ENCODE results near the gene ELMO1.

Gene ELMO1

DNA sequence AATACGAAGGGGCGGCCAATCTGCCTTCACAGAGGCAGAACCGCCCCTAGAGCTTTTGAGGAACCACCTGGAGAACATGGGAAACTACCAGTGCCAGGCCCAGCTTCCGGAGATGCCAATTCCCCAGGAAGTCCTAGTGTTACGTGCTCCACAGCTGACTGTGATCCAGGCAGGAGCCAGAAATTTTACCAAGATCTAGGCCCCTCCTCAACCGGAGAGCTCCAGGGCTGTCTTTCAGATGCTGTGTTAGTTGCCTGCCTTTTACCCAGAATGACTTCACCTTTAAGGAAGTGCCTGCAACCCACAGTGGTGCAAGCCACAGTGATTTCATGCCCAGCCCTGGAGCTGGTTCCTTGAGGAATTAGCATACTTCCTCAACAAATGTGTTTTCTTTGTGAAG is 62.9 kb downstream of the ELMO1 start:
- H3K36me3 ChIP-seq (ENCODE audit: control insufficient read depth, insufficient read depth, low read length), result no peaks in the 10 kb centered on the region
- no peak overlapping the region for H3K27ac ChIP-seq (ENCODE audit: low read depth, low read length)
- H3K9ac ChIP-seq (ENCODE audit: low read depth, low read length), result no peak overlapping the region
- H3K4me3 ChIP-seq (ENCODE audit: low read depth, low read length), result no peak overlapping the region
- no peaks in the 10 kb centered on the region for H3K27me3 ChIP-seq (ENCODE audit: control insufficient read depth, insufficient read depth, low read length)
- peaks cover 40% of the 10 kb centered on the region for H3K4me1 ChIP-seq (ENCODE audit: control insufficient read depth, insufficient read depth, low read length)
- no peaks in the 10 kb centered on the region for H3K9me3 ChIP-seq (ENCODE audit: control insufficient read depth, insufficient read depth, low read length)

DNA sequence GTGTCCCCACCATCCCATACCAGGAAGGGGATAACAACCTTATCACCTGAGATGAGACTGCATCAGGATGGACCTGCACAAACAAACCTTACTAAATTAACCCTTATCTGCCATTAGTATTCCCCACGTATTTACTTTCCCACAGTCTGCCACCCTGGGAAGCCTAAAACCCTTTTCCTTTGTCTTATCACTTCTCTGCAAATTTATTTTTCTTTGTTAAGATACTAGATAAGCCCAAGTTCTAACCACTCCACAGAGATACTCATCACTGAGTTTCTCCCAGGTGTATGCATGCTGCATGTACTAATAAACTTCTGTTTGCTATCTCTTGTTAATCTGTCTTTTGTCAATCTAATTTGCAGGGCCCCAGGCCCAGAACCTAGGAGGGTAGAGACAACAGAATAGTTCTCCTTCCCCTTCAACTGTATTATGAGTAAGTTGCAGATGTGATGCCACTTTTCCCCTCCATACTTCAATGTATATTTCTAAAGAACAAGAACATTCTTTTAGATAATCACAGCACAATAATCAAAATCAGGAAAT is 66.0 kb downstream of the ELMO1 start:
- no peaks in the 10 kb centered on the region for H3K27me3 ChIP-seq (ENCODE audit: control insufficient read depth, insufficient read depth, low read length)
- H3K36me3 ChIP-seq (ENCODE audit: control insufficient read depth, insufficient read depth, low read length), result no peaks in the 10 kb centered on the region
- peaks cover 22% of the 10 kb centered on the region for H3K4me1 ChIP-seq (ENCODE audit: control insufficient read depth, insufficient read depth, low read length)
- H3K9me3 ChIP-seq (ENCODE audit: control insufficient read depth, insufficient read depth, low read length), result no peaks in the 10 kb centered on the region
- H3K27ac ChIP-seq (ENCODE audit: low read depth, low read length), result peak overlapping the region; percentile 14
- no peak overlapping the region for H3K4me3 ChIP-seq (ENCODE audit: low read depth, low read length)
- no peak overlapping the region for H3K9ac ChIP-seq (ENCODE audit: low read depth, low read length)

DNA sequence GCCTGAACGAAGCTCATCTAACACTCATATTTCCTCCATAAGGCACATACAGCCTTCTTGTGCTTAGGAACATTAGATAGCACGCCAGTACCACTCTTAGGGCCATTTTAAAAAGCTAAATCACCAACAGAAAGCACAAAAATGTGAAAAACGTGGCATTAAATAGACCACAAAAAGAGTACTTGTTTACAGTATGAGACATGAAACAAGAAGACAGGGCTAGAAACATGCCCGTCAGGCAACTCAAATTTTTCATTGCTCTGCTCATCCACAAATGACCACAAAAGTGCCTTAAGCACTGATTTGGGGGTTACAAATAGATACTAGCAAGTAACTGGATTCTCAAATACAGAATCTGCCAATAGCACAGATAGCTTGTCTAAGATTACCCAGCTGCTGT is 67.8 kb downstream of the ELMO1 start:
- Histone ChIP-seq H3K4me3 (ENCODE audit: low read depth, low read length) (no peak overlapping the region), H3K4me1 (ENCODE audit: control insufficient read depth, insufficient read depth, low read length) (peaks cover 22% of the 10 kb centered on the region), H3K9me3 (ENCODE audit: control insufficient read depth, insufficient read depth, low read length) (peaks cover 8% of the 10 kb centered on the region; the same call in 1 of the 2 replicates), H3K36me3 (ENCODE audit: control insufficient read depth, insufficient read depth, low read length) (no peaks in the 10 kb centered on the region), H3K27ac (ENCODE audit: low read depth, low read length) (peak overlapping the region; percentile 2), H3K9ac (ENCODE audit: low read depth, low read length) (no peak overlapping the region), H3K27me3 (ENCODE audit: control insufficient read depth, insufficient read depth, low read length) (no peaks in the 10 kb centered on the region)

DNA sequence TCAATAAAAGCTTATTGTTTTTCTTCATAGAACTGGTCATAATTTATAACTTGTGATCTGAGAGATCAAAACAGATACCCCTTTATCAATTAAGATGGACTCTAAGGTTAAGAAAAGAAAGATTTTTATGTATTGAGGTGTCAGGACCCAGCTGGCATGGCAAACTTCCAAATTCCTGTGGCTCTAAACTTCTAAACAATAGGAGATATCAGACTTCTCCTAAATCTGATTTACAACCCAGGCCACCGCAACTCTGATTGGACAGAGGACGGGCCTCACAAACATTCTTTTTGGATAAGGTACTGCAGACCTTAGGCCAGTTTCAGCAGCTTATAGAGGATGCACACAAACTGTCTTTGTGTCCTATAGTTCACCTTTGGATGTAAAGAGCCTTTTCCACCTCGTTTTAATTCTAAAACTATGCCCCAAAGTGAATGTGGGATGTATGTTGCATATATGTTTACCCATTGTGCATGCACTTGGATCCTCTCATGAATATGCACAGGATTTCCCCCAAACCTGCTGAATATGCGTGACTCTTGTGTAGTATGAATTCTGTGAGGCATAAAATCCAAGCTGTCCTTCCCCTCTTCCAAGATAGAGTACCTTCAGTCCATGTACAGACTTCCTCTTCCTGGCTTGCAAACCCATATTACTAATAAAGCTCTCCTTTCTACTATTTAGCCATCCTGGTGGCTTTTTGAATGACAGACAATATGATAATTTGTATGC is 69.0 kb downstream of the ELMO1 start:
- no peaks in the 10 kb centered on the region for H3K36me3 ChIP-seq (ENCODE audit: control insufficient read depth, insufficient read depth, low read length)
- H3K27ac ChIP-seq (ENCODE audit: low read depth, low read length), result no peak overlapping the region
- H3K9me3 ChIP-seq (ENCODE audit: control insufficient read depth, insufficient read depth, low read length), result peaks cover 8% of the 10 kb centered on the region; the same call in 1 of the 2 replicates
- H3K4me3 ChIP-seq (ENCODE audit: low read depth, low read length), result no peak overlapping the region
- H3K4me1 ChIP-seq (ENCODE audit: control insufficient read depth, insufficient read depth, low read length), result peaks cover 22% of the 10 kb centered on the region
- H3K9ac ChIP-seq (ENCODE audit: low read depth, low read length), result no peak overlapping the region
- H3K27me3 ChIP-seq (ENCODE audit: control insufficient read depth, insufficient read depth, low read length), result no peaks in the 10 kb centered on the region

DNA sequence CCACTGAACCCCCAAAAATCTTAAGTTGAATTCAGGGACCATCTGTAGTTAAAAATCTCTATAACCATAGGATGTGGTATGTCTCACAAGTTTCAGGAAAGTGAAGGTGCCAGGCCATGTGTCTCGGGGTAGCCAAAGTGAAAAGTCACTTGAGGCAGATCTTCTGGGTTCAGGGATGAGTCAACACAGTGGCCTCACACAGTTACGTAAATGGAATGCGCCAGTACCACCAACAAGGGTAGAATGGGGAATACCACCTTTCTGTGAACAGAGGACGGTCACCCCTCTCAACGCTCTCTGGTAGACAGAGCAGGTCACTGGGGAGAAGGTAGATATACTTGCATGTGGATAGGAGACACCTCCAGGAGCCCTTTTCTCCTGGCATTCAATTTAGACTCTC is 71.4 kb downstream of the ELMO1 start:
- Histone ChIP-seq H3K9ac (ENCODE audit: low read depth, low read length) (no peak overlapping the region), H3K27ac (ENCODE audit: low read depth, low read length) (no peak overlapping the region), H3K27me3 (ENCODE audit: control insufficient read depth, insufficient read depth, low read length) (no peaks in the 10 kb centered on the region), H3K4me3 (ENCODE audit: low read depth, low read length) (no peak overlapping the region), H3K9me3 (ENCODE audit: control insufficient read depth, insufficient read depth, low read length) (peaks cover 8% of the 10 kb centered on the region; the same call in 1 of the 2 replicates), H3K36me3 (ENCODE audit: control insufficient read depth, insufficient read depth, low read length) (no peaks in the 10 kb centered on the region), H3K4me1 (ENCODE audit: control insufficient read depth, insufficient read depth, low read length) (peaks cover 12% of the 10 kb centered on the region)

DNA sequence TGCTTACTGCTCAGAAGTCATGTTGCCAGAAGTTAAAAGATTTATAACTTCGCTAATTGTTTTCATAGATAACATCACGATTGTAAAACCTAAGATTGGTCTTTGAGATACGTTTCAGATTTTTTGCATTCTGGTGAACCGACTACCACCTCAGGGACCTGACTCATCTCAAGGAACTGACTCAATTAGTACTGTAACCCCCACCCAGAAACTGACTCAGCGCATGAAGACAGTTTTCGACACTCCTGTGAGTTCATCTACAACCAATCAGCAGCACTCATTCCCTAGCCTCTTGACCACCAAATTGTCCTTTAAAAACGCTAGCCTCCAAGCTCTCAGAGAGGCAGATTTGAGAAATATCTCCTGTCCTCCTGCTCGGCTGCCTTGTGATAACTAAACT is 72.3 kb downstream of the ELMO1 start:
- Histone ChIP-seq H3K4me1 (ENCODE audit: control insufficient read depth, insufficient read depth, low read length) (peaks cover 9% of the 10 kb centered on the region), H3K27me3 (ENCODE audit: control insufficient read depth, insufficient read depth, low read length) (no peaks in the 10 kb centered on the region), H3K36me3 (ENCODE audit: control insufficient read depth, insufficient read depth, low read length) (no peaks in the 10 kb centered on the region), H3K9me3 (ENCODE audit: control insufficient read depth, insufficient read depth, low read length) (peaks cover 8% of the 10 kb centered on the region; the same call in 1 of the 2 replicates), H3K27ac (ENCODE audit: low read depth, low read length) (no peak overlapping the region), H3K4me3 (ENCODE audit: low read depth, low read length) (no peak overlapping the region), H3K9ac (ENCODE audit: low read depth, low read length) (no peak overlapping the region)

DNA sequence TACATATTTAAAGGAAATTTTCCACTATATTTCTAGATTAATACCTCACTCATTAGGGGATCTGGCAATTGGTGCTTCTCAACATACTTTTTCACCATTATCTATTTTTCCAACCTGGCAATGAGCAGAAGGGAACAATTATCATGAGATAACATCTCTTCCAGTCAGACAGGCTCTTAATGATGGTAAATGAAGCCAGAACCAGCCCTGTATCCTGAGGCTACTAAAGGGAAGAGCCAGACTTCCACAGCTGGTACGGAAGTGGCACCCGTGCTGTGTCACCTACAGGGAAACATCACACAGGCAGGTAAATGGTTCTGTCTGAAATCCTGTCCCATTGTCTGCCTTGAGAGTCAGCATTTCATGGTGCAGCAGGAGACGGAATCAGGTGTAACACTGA is 75.9 kb downstream of the ELMO1 start:
- H3K4me3 ChIP-seq (ENCODE audit: low read depth, low read length), result no peak overlapping the region
- peaks cover 14% of the 10 kb centered on the region for H3K4me1 ChIP-seq (ENCODE audit: control insufficient read depth, insufficient read depth, low read length)
- no peak overlapping the region for H3K9ac ChIP-seq (ENCODE audit: low read depth, low read length)
- no peaks in the 10 kb centered on the region for H3K36me3 ChIP-seq (ENCODE audit: control insufficient read depth, insufficient read depth, low read length)
- H3K27ac ChIP-seq (ENCODE audit: low read depth, low read length), result no peak overlapping the region
- H3K9me3 ChIP-seq (ENCODE audit: control insufficient read depth, insufficient read depth, low read length), result peaks cover 8% of the 10 kb centered on the region; the same call in 1 of the 2 replicates
- H3K27me3 ChIP-seq (ENCODE audit: control insufficient read depth, insufficient read depth, low read length), result no peaks in the 10 kb centered on the region

DNA sequence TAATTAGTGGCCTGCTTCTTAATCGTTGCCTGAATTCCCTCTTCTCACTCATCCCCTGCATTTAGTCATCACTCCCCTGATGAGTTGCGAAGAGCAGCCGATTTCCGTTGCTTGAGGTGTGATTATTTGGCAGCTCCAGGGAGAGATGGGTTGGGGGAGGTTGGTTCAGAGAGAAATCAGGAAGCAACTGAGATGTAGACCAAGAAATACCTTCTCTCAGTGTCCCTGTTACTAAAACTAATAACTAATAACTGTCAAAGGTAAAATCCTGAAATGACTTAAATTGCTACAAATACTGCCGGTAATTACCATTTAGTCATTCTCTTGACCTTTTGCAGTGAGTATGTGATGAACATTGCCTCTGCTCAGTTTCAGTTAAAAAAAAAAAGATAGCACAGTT is 76.9 kb downstream of the ELMO1 start:
- Histone ChIP-seq H3K36me3 (ENCODE audit: control insufficient read depth, insufficient read depth, low read length) (no peaks in the 10 kb centered on the region), H3K27ac (ENCODE audit: low read depth, low read length) (no peak overlapping the region), H3K9ac (ENCODE audit: low read depth, low read length) (no peak overlapping the region), H3K27me3 (ENCODE audit: control insufficient read depth, insufficient read depth, low read length) (no peaks in the 10 kb centered on the region), H3K9me3 (ENCODE audit: control insufficient read depth, insufficient read depth, low read length) (peaks cover 6% of the 10 kb centered on the region; the same call in 1 of the 2 replicates), H3K4me3 (ENCODE audit: low read depth, low read length) (no peak overlapping the region), H3K4me1 (ENCODE audit: control insufficient read depth, insufficient read depth, low read length) (peaks cover 14% of the 10 kb centered on the region)

DNA sequence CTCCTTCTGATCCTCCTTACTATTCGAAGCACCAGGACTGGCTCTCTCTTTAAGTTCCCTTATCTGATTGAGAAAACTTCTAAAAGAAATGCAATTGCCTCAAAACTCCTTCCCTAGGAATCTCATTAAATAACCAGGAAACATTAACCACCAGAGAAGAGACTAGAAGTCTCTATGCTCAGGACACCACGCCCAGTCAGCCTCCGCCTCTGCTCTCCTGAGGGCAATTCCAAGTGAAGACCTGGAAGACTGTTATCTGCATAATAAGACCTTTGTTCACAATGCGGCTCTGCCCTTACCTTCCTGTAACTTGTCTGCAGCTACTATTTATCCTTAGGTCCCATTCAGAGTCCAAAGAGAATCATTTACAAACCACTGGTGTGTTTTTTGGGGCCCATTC is 78.8 kb downstream of the ELMO1 start:
- Histone ChIP-seq H3K4me1 (ENCODE audit: control insufficient read depth, insufficient read depth, low read length) (peaks cover 14% of the 10 kb centered on the region), H3K36me3 (ENCODE audit: control insufficient read depth, insufficient read depth, low read length) (no peaks in the 10 kb centered on the region), H3K9ac (ENCODE audit: low read depth, low read length) (no peak overlapping the region), H3K9me3 (ENCODE audit: control insufficient read depth, insufficient read depth, low read length) (no peaks in the 10 kb centered on the region), H3K27ac (ENCODE audit: low read depth, low read length) (no peak overlapping the region), H3K27me3 (ENCODE audit: control insufficient read depth, insufficient read depth, low read length) (no peaks in the 10 kb centered on the region), H3K4me3 (ENCODE audit: low read depth, low read length) (no peak overlapping the region)

DNA sequence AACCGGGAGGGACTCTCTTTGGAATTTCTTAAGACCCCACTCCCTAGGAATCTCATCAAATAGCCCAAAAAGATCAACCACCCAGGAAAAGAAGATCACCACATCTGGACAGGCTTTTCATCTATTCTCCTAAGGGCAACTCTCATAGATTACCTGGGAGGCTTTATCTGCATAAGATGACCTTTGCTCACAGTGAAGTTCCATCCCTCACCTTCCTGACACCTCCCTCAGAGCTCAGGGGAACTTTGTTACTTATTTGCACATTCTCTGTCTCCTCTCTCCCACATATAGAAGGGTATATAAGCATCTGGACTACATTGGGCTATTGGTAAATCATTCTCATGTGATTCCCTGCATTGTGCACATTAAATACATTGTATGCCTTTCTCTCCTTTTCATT is 80.1 kb downstream of the ELMO1 start:
- Histone ChIP-seq H3K4me1 (ENCODE audit: control insufficient read depth, insufficient read depth, low read length) (peaks cover 14% of the 10 kb centered on the region), H3K36me3 (ENCODE audit: control insufficient read depth, insufficient read depth, low read length) (no peaks in the 10 kb centered on the region), H3K27me3 (ENCODE audit: control insufficient read depth, insufficient read depth, low read length) (no peaks in the 10 kb centered on the region), H3K4me3 (ENCODE audit: low read depth, low read length) (no peak overlapping the region), H3K9me3 (ENCODE audit: control insufficient read depth, insufficient read depth, low read length) (no peaks in the 10 kb centered on the region), H3K9ac (ENCODE audit: low read depth, low read length) (no peak overlapping the region), H3K27ac (ENCODE audit: low read depth, low read length) (peak overlapping the region; percentile 37)

DNA sequence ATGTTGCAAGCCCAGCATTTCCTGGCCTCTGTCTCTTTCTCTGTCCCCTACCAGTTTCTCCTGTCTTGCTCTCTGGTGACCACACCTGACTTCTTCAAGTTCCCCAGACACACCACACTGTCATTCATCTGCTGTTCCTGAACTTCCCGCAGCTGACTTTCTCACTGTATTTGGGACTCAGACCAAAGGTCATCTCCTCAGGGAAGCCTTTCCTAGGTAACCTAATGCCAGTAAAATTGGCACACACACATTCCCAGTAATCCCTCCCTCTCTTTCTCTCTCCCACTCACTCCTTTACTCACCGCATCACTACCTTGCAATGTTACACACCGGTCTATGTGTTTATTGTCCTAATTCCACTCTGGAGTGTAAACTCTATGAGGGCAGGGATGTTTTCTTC is 81.7 kb downstream of the ELMO1 start:
- peaks cover 14% of the 10 kb centered on the region for H3K4me1 ChIP-seq (ENCODE audit: control insufficient read depth, insufficient read depth, low read length)
- H3K36me3 ChIP-seq (ENCODE audit: control insufficient read depth, insufficient read depth, low read length), result no peaks in the 10 kb centered on the region
- no peaks in the 10 kb centered on the region for H3K9me3 ChIP-seq (ENCODE audit: control insufficient read depth, insufficient read depth, low read length)
- H3K27me3 ChIP-seq (ENCODE audit: control insufficient read depth, insufficient read depth, low read length), result no peaks in the 10 kb centered on the region
- no peak overlapping the region for H3K27ac ChIP-seq (ENCODE audit: low read depth, low read length)
- H3K9ac ChIP-seq (ENCODE audit: low read depth, low read length), result no peak overlapping the region
- no peak overlapping the region for H3K4me3 ChIP-seq (ENCODE audit: low read depth, low read length)

Measured in HUES48 (cell line).